BJ (cell line): ENCODE measurements around the gene TMEM237. TPM values are rescaled to one million over a fixed set of nuclear protein-coding genes. Genes with fewer than 3 reads are reported as not detected.
A peak's percentile ranks its signal among the peaks of the same experiment; 100 is the strongest.

ENCODE experiments used
- CTCF ChIA-PET: fragments of 350-600 bp; formaldehyde crosslinking; extraction: SDS; loops from one replicate; lab custom pipeline; 2021; ENCODE audit warnings: antibody characterized with exemption, inconsistent platforms; lab: Yijun Ruan, JAX
- POLR2A ChIA-PET: fragments of 300-600 bp; sonication (Branson Sonifier 250); formaldehyde crosslinking; extraction: SDS; loops from one replicate; lab custom pipeline; 2021; ENCODE audit warnings: antibody characterized with exemption; lab: Charles Lee
- DNase-seq: peaks from one replicate; pipeline ENCODE4 v3.0.0-alpha.2; 2011; ENCODE audit warnings: low read depth
- H3K27me3 ChIP-seq: 2 replicates; pipeline ENCODE4 v1.6.0; 2011; ENCODE audit warnings: low read length; ENCODE audit not compliant: control insufficient read depth, insufficient read depth
- H3K36me3 ChIP-seq: 2 replicates; pipeline ENCODE4 v1.5.1; 2011; ENCODE audit warnings: low read length; ENCODE audit not compliant: control insufficient read depth, insufficient read depth
- H3K4me3 ChIP-seq: 2 replicates; pipeline ENCODE4 v1.5.1; 2011; ENCODE audit warnings: low read depth, mild to moderate bottlenecking, control low read depth, low read length
- CTCF ChIP-seq: IDR thresholded peaks from 2 replicates; pipeline ENCODE4 v1.5.1; 2011; ENCODE audit warnings: low read depth, mild to moderate bottlenecking, control low read depth, inconsistent platforms, low read length, moderate library complexity; ENCODE audit not compliant: insufficient read depth
- polyA plus RNA-seq: library from polyadenylated mRNA; depleted of rRNA; stranded (reverse); fragments of >200 nt; gene quantifications from 2 replicates; pipeline ENCODE4 v1.2.3, GENCODE V29; 2011

Gene TMEM237
- polyA plus RNA-seq, 1 experiment = 48.6 TPM

GRCh38 chr2:201642579-201643215 is 606 bp downstream of the TMEM237 start:
- peak; percentile 39 for DNase-seq
- H3K4me3 ChIP-seq = peak overlapping the region; percentile 58
- TF ChIP-seq CTCF = no peak
- POLR2A ChIA-PET = interaction anchor here (0.6 to 0.7 kb wide), 2 partner anchors 13 to 279 kb away, joined by 3 to 9 read pairs; no protein-coding TSS in a partner anchor
- CTCF ChIA-PET = interaction anchor here (0.9 to 1.3 kb wide), 2 partner anchors 21 to 59 kb away, joined by 3 read pairs; no protein-coding TSS in a partner anchor
- no peaks in the 10 kb centered on the region for H3K36me3 ChIP-seq
- H3K27me3 ChIP-seq = no peaks in the 10 kb centered on the region

DNA sequence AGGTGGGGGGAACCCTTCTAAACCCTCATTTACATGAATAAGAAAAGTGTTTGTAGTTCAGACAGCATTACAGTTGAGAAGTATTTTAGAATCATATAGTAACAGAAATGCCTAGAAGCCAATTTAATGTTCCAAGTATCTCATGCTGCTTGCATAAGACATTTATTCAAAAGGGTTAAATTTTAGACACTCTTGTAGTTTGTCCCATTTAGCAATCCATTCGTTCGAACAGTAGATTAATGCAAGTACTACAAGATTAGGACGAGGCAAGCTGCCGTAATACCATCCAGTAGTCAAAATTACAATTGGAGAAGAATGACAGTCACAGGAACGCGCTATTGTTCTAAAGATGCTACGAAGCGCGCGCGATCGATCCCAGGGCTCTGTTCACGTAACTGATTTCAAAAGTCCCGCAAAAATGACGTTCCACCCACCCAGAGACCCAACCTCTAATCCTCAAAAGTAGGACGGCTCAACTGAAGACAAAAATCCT is 1.2 kb downstream of the TMEM237 start:
- ChIA-PET POLR2A (no interaction called here), CTCF (interaction anchor here (0.9 to 1.3 kb wide), 2 partner anchors 20 to 60 kb away, joined by 3 read pairs; no protein-coding TSS in a partner anchor)
- DNase-seq = no peak
- peak overlapping the region; percentile 58 for H3K4me3 ChIP-seq
- H3K36me3 ChIP-seq = no peaks in the 10 kb centered on the region
- TF ChIP-seq CTCF = no peak
- no peaks in the 10 kb centered on the region for H3K27me3 ChIP-seq

GRCh38 chr2:201639205-201639604 is 4.1 kb downstream of the TMEM237 start:
- H3K4me3 ChIP-seq = no peak overlapping the region
- H3K36me3 ChIP-seq = peaks cover 1% of the 10 kb centered on the region; the same call in 1 of the 2 replicates
- POLR2A ChIA-PET = no interaction called here
- no peak for DNase-seq
- CTCF ChIA-PET = interaction anchor here (0.5 kb wide), 1 partner anchor 95 kb away, joined by 3 read pairs; no protein-coding TSS in a partner anchor
- no peak for TF ChIP-seq CTCF
- no peaks in the 10 kb centered on the region for H3K27me3 ChIP-seq

GRCh38 chr2:201638326-201638725 is 5.0 kb downstream of the TMEM237 start:
- Histone ChIP-seq H3K4me3 (no peak overlapping the region), H3K27me3 (no peaks in the 10 kb centered on the region), H3K36me3 (peaks cover 1% of the 10 kb centered on the region; the same call in 1 of the 2 replicates)
- TF ChIP-seq CTCF = no peak
- POLR2A ChIA-PET = interaction anchor here (0.6 kb wide), 1 partner anchor 9 kb away, joined by 5 read pairs; no protein-coding TSS in a partner anchor
- DNase-seq = no peak
- CTCF ChIA-PET = no interaction called here

DNA sequence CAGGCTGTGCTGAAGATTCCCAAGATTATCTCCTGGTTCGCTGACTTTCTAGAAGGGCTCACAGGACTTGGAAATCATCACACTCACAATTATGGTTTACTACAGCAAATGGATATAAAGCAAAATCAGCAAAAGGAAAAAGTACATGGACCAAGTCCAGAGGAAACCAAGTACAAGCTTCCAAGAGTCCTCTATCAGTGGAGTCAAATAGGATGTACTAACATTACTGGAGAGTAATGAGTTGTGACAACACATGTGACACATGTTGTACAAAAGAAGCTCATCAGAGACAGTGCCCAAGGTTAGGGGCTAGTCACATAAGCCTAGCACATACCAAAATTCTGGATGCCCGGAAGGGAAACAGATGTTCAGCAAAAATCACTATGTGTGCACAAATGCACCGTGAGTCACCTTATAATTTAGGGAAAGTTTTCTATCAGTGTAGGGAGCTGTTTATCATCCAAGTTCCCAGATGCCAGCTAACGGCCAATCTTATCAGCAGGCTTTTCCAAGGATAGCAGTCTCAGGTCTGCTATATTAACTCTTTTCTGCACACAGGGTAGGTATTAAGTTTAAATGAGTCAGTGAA is 9.5 kb downstream of the TMEM237 start:
- no peak for DNase-seq
- no peak for TF ChIP-seq CTCF
- POLR2A ChIA-PET = no interaction called here
- Histone ChIP-seq H3K36me3 (peaks cover 1% of the 10 kb centered on the region; the same call in 1 of the 2 replicates), H3K27me3 (no peaks in the 10 kb centered on the region), H3K4me3 (no peak overlapping the region)
- CTCF ChIA-PET = interaction anchor here (0.8 to 1.2 kb wide), 3 partner anchors 9 to 401 kb away, joined by 3 to 4 read pairs (median 4); no protein-coding TSS in a partner anchor
